PC-9 (cell line): Measurements from ENCODE around the gene BRINP2. TPM values are rescaled to one million over a fixed set of nuclear protein-coding genes. Genes with fewer than 3 reads are reported as not detected.

ENCODE experiments used
- BruUV-seq: library from RNA; stranded (reverse); fragments of 400-500 nt; replicated peaks from 2 replicates; lab custom pipeline; 2021; lab: Mats Ljungman, UMichigan
- CTCF ChIA-PET: fragments of 300-600 bp; sonication (Branson Sonifier 250); formaldehyde crosslinking; loops from one replicate; lab custom pipeline; 2022; ENCODE audit warnings: antibody characterized with exemption; lab: Charles Lee
- POLR2A ChIA-PET: fragments of 300-600 bp; sonication (Branson Sonifier 250); formaldehyde crosslinking; loops from one replicate; lab custom pipeline; 2022; ENCODE audit warnings: antibody characterized with exemption; ENCODE audit not compliant: unreplicated experiment; lab: Charles Lee
- DNase-seq, 2 experiments: peaks; one replicate each; pipeline versions ENCODE4 v3.0.0 to v3.0.0-alpha.2; 2015 to 2022; ENCODE audit warnings: mixed read lengths in 1 of 2
- H2AFZ ChIP-seq: fragments of 200-600 bp; sonication (generic); 2 replicates; pipeline ENCODE4 v1.8.1; 2017; ENCODE audit warnings: antibody characterized with exemption
- H3F3A ChIP-seq: fragments of 200-600 bp; sonication (generic); 2 replicates; pipeline ENCODE4 v1.8.1; 2017; ENCODE audit warnings: antibody characterized with exemption, mild to moderate bottlenecking, low read depth; ENCODE audit not compliant: insufficient read depth
- H3K27ac ChIP-seq: fragments of 200-600 bp; sonication (generic); 2 replicates; pipeline ENCODE4 v1.6.1; 2016; ENCODE audit warnings: mixed run types
- H3K27me3 ChIP-seq: fragments of 200-600 bp; sonication (generic); 2 replicates; pipeline ENCODE4 v1.6.1; 2016; ENCODE audit warnings: low read depth, mixed run types; ENCODE audit not compliant: insufficient read depth
- H3K36me3 ChIP-seq: fragments of 200-600 bp; sonication (generic); 2 replicates; pipeline ENCODE4 v1.6.1; 2016; ENCODE audit warnings: low read depth, mixed run types
- H3K4me1 ChIP-seq: fragments of 200-600 bp; sonication (generic); replicated peaks from 2 replicates; pipeline ENCODE4 v1.6.1; 2016; ENCODE audit warnings: mixed run types; ENCODE audit not compliant: insufficient read depth
- H3K4me2 ChIP-seq: fragments of 200-600 bp; sonication (generic); 2 replicates; pipeline ENCODE4 v1.6.1; 2017; ENCODE audit warnings: mixed run types
- H3K4me3 ChIP-seq: fragments of 200-600 bp; sonication (generic); 2 replicates; pipeline ENCODE4 v1.6.1; 2016; ENCODE audit warnings: mixed run types
- H3K79me2 ChIP-seq: fragments of 200-600 bp; sonication (generic); 2 replicates; pipeline ENCODE4 v1.6.1; 2017; ENCODE audit warnings: low read depth, mixed run types
- H3K9me2 ChIP-seq: fragments of 200-600 bp; sonication (generic); 2 replicates; pipeline ENCODE4 v1.8.1; 2017; ENCODE audit warnings: mild to moderate bottlenecking; ENCODE audit not compliant: insufficient read depth
- H3K9me3 ChIP-seq: fragments of 200-600 bp; sonication (generic); 2 replicates; pipeline ENCODE4 v1.8.1; 2016; ENCODE audit warnings: low read depth; ENCODE audit not compliant: insufficient read depth
- H4K20me1 ChIP-seq: fragments of 200-600 bp; sonication (generic); 2 replicates; pipeline ENCODE4 v1.8.1; 2017; ENCODE audit not compliant: insufficient read depth
- EZH2 ChIP-seq: fragments of 200-600 bp; sonication (generic); IDR thresholded peaks from 2 replicates; pipeline ENCODE4 v1.8.0; 2017; ENCODE audit warnings: antibody characterized with exemption, low read depth
- intact Hi-C: fragments of 100-400 bp; cut with micrococcal nuclease; formaldehyde crosslinking; loops from one replicate; pipeline ENCODE4 v1.10.0; 2022; ENCODE audit not compliant: unreplicated experiment
- total RNA-seq: library from RNA; stranded (reverse); gene quantifications from 2 replicates; pipeline ENCODE4 v1.2.3, GENCODE V29; 2021
- TF ChIP-seq, protein P1 (sequence below): fragments of 200-600 bp; sonication (generic); conservative IDR thresholded peaks from 2 replicates; pipeline ENCODE4 v1.6.1; 2017; ENCODE audit warnings: mixed run types, antibody characterized with exemption, mild to moderate bottlenecking, moderate library complexity

The BRINP2 gene
- total RNA-seq, 1 experiment from 2014 or later: not detected

GRCh38 chr1:177257128-177257527 is 86.4 kb downstream of the BRINP2 start:
- ChIA-PET CTCF (no interaction called here), POLR2A (no interaction called here)
- TF ChIP-seq EZH2: no peak
- TF ChIP-seq, protein P1, sequence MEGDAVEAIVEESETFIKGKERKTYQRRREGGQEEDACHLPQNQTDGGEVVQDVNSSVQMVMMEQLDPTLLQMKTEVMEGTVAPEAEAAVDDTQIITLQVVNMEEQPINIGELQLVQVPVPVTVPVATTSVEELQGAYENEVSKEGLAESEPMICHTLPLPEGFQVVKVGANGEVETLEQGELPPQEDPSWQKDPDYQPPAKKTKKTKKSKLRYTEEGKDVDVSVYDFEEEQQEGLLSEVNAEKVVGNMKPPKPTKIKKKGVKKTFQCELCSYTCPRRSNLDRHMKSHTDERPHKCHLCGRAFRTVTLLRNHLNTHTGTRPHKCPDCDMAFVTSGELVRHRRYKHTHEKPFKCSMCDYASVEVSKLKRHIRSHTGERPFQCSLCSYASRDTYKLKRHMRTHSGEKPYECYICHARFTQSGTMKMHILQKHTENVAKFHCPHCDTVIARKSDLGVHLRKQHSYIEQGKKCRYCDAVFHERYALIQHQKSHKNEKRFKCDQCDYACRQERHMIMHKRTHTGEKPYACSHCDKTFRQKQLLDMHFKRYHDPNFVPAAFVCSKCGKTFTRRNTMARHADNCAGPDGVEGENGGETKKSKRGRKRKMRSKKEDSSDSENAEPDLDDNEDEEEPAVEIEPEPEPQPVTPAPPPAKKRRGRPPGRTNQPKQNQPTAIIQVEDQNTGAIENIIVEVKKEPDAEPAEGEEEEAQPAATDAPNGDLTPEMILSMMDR: no peak
- Histone ChIP-seq H3K4me3 (no peak overlapping the region), H3K27ac (no peak overlapping the region), H3F3A (no peaks in the 10 kb centered on the region), H3K36me3 (no peaks in the 10 kb centered on the region), H3K4me1 (no peaks in the 10 kb centered on the region), H2AFZ (no peak overlapping the region), H3K79me2 (no peaks in the 10 kb centered on the region), H3K27me3 (0 out of 2 replicates have a peak, but pooled peaks cover 4% of the 10 kb centered on the region), H3K4me2 (no peak overlapping the region), H4K20me1 (no peaks in the 10 kb centered on the region; the same call in 1 of the 2 replicates), H3K9me2 (no peaks in the 10 kb centered on the region), H3K9me3 (no peaks in the 10 kb centered on the region)
- BruUV-seq: no TSS peak
- intact Hi-C loops: no loop called here
- no peak for DNase-seq

DNA sequence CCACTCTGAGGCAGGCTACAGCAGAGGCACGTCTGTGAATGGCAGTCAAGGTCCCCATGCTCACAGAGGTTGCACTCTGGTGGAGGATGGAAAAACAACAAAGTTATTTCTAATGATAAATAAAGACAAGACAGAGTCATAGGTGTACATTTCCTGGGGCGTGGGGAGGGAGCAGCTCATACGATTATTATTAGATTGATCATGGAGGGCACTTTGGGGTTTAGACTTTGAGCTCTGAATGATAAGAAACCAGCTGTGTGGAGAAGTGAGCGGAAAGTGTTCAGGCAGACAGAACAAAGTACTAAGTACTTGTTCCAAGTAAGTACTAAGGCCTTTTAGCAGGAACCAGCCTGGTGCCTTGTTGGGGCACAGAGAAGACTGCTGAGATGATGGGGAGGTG is 86.8 kb downstream of the BRINP2 start:
- Histone ChIP-seq H3K4me2 (no peak overlapping the region), H3K4me3 (no peak overlapping the region), H3F3A (no peaks in the 10 kb centered on the region), H3K9me3 (no peaks in the 10 kb centered on the region), H4K20me1 (no peaks in the 10 kb centered on the region; the same call in 1 of the 2 replicates), H3K36me3 (no peaks in the 10 kb centered on the region), H3K27me3 (peaks cover 6% of the 10 kb centered on the region), H2AFZ (no peak overlapping the region), H3K4me1 (no peaks in the 10 kb centered on the region), H3K27ac (no peak overlapping the region), H3K9me2 (no peaks in the 10 kb centered on the region), H3K79me2 (no peaks in the 10 kb centered on the region)
- DNase-seq: no peak
- ChIA-PET CTCF (no interaction called here), POLR2A (no interaction called here)
- intact Hi-C loops: no loop called here
- BruUV-seq: no TSS peak
- TF ChIP-seq, protein P1: no peak
- TF ChIP-seq EZH2: no peak

GRCh38 chr1:177270863-177271262 is 100.1 kb downstream of the BRINP2 start:
- TF ChIP-seq, protein P1: no peak
- no peak for TF ChIP-seq EZH2
- Histone ChIP-seq H3K4me2 (no peak overlapping the region), H3K27ac (no peak overlapping the region), H3K4me1 (no peaks in the 10 kb centered on the region), H3K9me2 (no peaks in the 10 kb centered on the region), H3K9me3 (no peaks in the 10 kb centered on the region), H3K27me3 (no peaks in the 10 kb centered on the region), H4K20me1 (no peaks in the 10 kb centered on the region), H2AFZ (no peak overlapping the region), H3K79me2 (no peaks in the 10 kb centered on the region), H3F3A (no peaks in the 10 kb centered on the region), H3K36me3 (no peaks in the 10 kb centered on the region), H3K4me3 (no peak overlapping the region)
- no peak for DNase-seq
- intact Hi-C loops: no loop called here
- ChIA-PET POLR2A (no interaction called here), CTCF (no interaction called here)
- BruUV-seq: no TSS peak
